HCT116 (cell line): Measurements from ENCODE around the gene TRAPPC1. TPM values are rescaled to one million over a fixed set of nuclear protein-coding genes. Genes with fewer than 3 reads are reported as not detected.
A peak's percentile ranks its signal among the peaks of the same experiment; 100 is the strongest.

ENCODE experiments used
- ATAC-seq: fragments of 200-7000 bp; cut with Tn5 transposase; 2 replicates; pipeline ENCODE4 v1.9.1; 2020; ENCODE audit warnings: mild to moderate bottlenecking, moderate library complexity
- BruUV-seq: library from RNA; stranded (reverse); fragments of 400-500 nt; replicated peaks from 2 replicates; lab custom pipeline; 2021; lab: Mats Ljungman, UMichigan
- CTCF ChIA-PET: fragments of 300-600 bp; sonication (Branson Sonifier 250); formaldehyde crosslinking; loops from one replicate; lab custom pipeline; 2021; ENCODE audit warnings: antibody characterized with exemption; lab: Charles Lee
- POLR2A ChIA-PET: fragments of 300-600, 350-600 bp; sonication (Branson Sonifier 250); formaldehyde crosslinking; loops from one replicate; lab custom pipeline; 2021; ENCODE audit warnings: antibody characterized with exemption; lab: Charles Lee
- RAD21 ChIA-PET, 2 experiments: fragments of 300-600 bp; sonication (Branson Sonifier 250); formaldehyde crosslinking; loops; one replicate each; lab custom pipeline; 2023; ENCODE audit warnings: low total read pairs in 2 of 2; ENCODE audit not compliant: uncharacterized antibody in 2 of 2, unreplicated experiment in 2 of 2, low non-redundant PET in 1 of 2; lab: Charles Lee
- DNase-seq: peaks from one replicate; pipeline ENCODE4 v3.0.0-alpha.2; 2010; ENCODE audit warnings: low read depth, low spot score
- H2AFZ ChIP-seq: fragments of 200-600 bp; shearing (Covaris generic), sonication (generic); 2 replicates; pipeline ENCODE4 v1.6.1; 2017; ENCODE audit warnings: low read depth, mixed run types, mixed read lengths, antibody characterized with exemption, low read length; ENCODE audit not compliant: poor library complexity, severe bottlenecking
- H3K27ac ChIP-seq: 2 replicates; pipeline ENCODE4 v1.5.1; 2012; ENCODE audit warnings: low read depth, low read length
- H3K27me3 ChIP-seq: fragments of 200-600 bp; sonication (generic); 2 replicates; pipeline ENCODE4 v1.6.1; 2016; ENCODE audit warnings: mixed run types, low read length, mixed read lengths; ENCODE audit not compliant: insufficient read depth
- H3K36me3 ChIP-seq, 2 experiments: fragments of 200-500 bp in 1 of 2; fragments of 200-600 bp in 1 of 2; sonication (Bioruptor generic) in 1 of 2; sonication (generic) in 1 of 2; 2 replicates each; pipeline versions ENCODE4 v1.5.1 to v1.6.1; 2014 to 2016; ENCODE audit warnings: low read length in 2 of 2, inconsistent platforms in 1 of 2, mixed read lengths in 1 of 2, mixed run types in 1 of 2; ENCODE audit not compliant: insufficient read depth in 2 of 2, control insufficient read depth in 1 of 2
- H3K4me1 ChIP-seq, 2 experiments: fragments of 200-600 bp in 1 of 2; sonication (generic) in 1 of 2; 2 replicates each; pipeline versions ENCODE4 v1.5.1 to v1.6.1; 2012 to 2017; ENCODE audit warnings: low read length in 2 of 2, inconsistent platforms in 1 of 2, mild to moderate bottlenecking in 1 of 2, mixed read lengths in 1 of 2, mixed run types in 1 of 2, moderate library complexity in 1 of 2; ENCODE audit not compliant: insufficient read depth in 2 of 2, control insufficient read depth in 1 of 2
- H3K4me2 ChIP-seq: fragments of 200-600 bp; sonication (generic); 2 replicates; pipeline ENCODE4 v1.6.1; 2017; ENCODE audit warnings: mixed run types, low read length, mixed read lengths
- H3K4me3 ChIP-seq, 2 experiments: fragments of 200-600 bp in 1 of 2; sonication (generic) in 1 of 2; replicated peaks in 1 of 2; 2 replicates each; pipeline ENCODE4 v1.5.1; 2011 to 2016; ENCODE audit warnings: low read length in 2 of 2, control low read depth in 1 of 2, low read depth in 1 of 2, mild to moderate bottlenecking in 1 of 2, mixed read lengths in 1 of 2, mixed run types in 1 of 2
- H3K79me2 ChIP-seq: fragments of 200-600 bp; sonication (generic); 2 replicates; pipeline ENCODE4 v1.6.1; 2017; ENCODE audit warnings: mild to moderate bottlenecking, mixed run types, low read length, moderate library complexity, mixed read lengths; ENCODE audit not compliant: insufficient read depth
- H3K9ac ChIP-seq: fragments of 200-600 bp; sonication (generic); 2 replicates; pipeline ENCODE4 v1.6.1; 2016; ENCODE audit warnings: low read length, mixed read lengths
- H3K9me2 ChIP-seq: fragments of 200-600 bp; sonication (generic), shearing (Covaris generic); 2 replicates; pipeline ENCODE4 v1.6.1; 2017; ENCODE audit warnings: mixed run types, mild to moderate bottlenecking, moderate library complexity; ENCODE audit not compliant: insufficient read depth
- H3K9me3 ChIP-seq, 2 experiments: fragments of 200-500 bp in 1 of 2; fragments of 200-600 bp in 1 of 2; sonication (Bioruptor generic) in 1 of 2; sonication (generic) in 1 of 2; 2 replicates each; pipeline ENCODE4 v1.6.1; 2014 to 2017; ENCODE audit warnings: low read length in 2 of 2, mixed read lengths in 2 of 2, inconsistent platforms in 1 of 2, low read depth in 1 of 2, mild to moderate bottlenecking in 1 of 2, mixed run types in 1 of 2, moderate library complexity in 1 of 2; ENCODE audit not compliant: control insufficient read depth in 1 of 2, insufficient read depth in 1 of 2
- H4K20me1 ChIP-seq: fragments of 200-600 bp; sonication (generic), shearing (Covaris generic); 2 replicates; pipeline ENCODE4 v1.6.1; 2017; ENCODE audit warnings: mixed run types, mild to moderate bottlenecking, moderate library complexity; ENCODE audit not compliant: insufficient read depth
- CBX3 ChIP-seq: IDR thresholded peaks from 2 replicates; pipeline ENCODE4 v1.6.1; 2012; ENCODE audit warnings: low read depth
- POLR2A ChIP-seq: IDR thresholded peaks from 2 replicates; pipeline ENCODE4 v1.7.0; 2011; ENCODE audit warnings: borderline replicate concordance; ENCODE audit not compliant: insufficient read depth, insufficient read length; ENCODE audit errors: extremely low read depth
- POLR2AphosphoS5 ChIP-seq: IDR thresholded peaks from 2 replicates; pipeline ENCODE4 v1.6.1; 2011; ENCODE audit warnings: mild to moderate bottlenecking, low read depth, low read length, moderate library complexity
- RAD21 ChIP-seq: IDR thresholded peaks from 2 replicates; pipeline ENCODE4 v1.6.1; 2012; ENCODE audit warnings: low read depth, mild to moderate bottlenecking
- SP1 ChIP-seq: IDR thresholded peaks from 2 replicates; pipeline ENCODE4 v1.6.1; 2012; ENCODE audit warnings: low read depth
- TCF7L2 ChIP-seq: IDR thresholded peaks from 2 replicates; pipeline ENCODE4 v1.7.0; 2011; ENCODE audit warnings: borderline replicate concordance, inconsistent platforms; ENCODE audit not compliant: insufficient read depth, insufficient read length; ENCODE audit errors: extremely low read depth
- intact Hi-C: fragments of 100-400 bp; cut with micrococcal nuclease; formaldehyde crosslinking; loops from 2 replicates; pipeline ENCODE4 v1.10.0; 2022
- total RNA-seq: library from RNA; stranded (reverse); gene quantifications from one replicate; pipeline ENCODE4 v1.2.1, GENCODE V29; 2021; ENCODE audit not compliant: unreplicated experiment
- TF ChIP-seq, protein P1 (sequence below), 3 experiments: fragments of 200-600 bp in 1 of 3; sonication (generic) in 1 of 3; IDR thresholded peaks in 2 of 3; conservative IDR thresholded peaks in 1 of 3; 2 replicates each; pipeline ENCODE4 v1.5.1; 2012 to 2017; ENCODE audit warnings: low read depth in 2 of 3, low read length in 2 of 3, antibody characterized with exemption in 1 of 3, borderline replicate concordance in 1 of 3, control low read depth in 1 of 3, mild to moderate bottlenecking in 1 of 3, mixed read lengths in 1 of 3, mixed run types in 1 of 3, moderate library complexity in 1 of 3; ENCODE audit not compliant: insufficient read depth in 1 of 3

TRAPPC1 gene
- total RNA-seq, 1 experiment from 2014 or later: 123 TPM

DNA sequence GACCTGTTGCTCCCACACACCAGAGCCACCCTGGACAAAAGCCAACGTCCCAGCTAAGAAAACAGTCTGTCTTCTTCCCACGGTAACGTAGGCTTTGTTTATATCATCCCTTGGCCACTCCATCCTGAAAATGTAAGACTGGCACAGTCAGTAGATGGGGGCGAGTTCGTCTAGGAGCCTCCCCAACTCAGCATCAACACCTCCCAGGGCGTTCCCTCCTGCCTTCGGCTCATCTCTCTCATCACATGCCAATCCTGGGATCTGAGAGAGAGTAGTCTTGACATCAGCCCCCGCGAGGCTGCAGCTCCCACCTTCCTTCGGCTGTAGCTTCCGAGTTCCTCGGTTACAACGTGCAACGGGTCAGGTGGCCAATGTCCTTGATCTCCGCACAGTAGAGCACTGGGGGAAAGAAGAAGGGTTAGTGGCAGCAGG is 16.6 kb downstream of the TRAPPC1 start:
- ChIA-PET POLR2A (interaction anchor here (1.0 kb wide), 1 partner anchor 76 kb away, joined by 3 read pairs; no protein-coding TSS in a partner anchor), CTCF (interaction anchor here (1.7 kb wide), 1 partner anchor 126 kb away, joined by 5 read pairs; no protein-coding TSS in a partner anchor), RAD21 (no interaction called here)
- Histone ChIP-seq H3K27ac (no peak overlapping the region), H4K20me1 (no peaks in the 10 kb centered on the region), H3K9me3 (no peaks in the 10 kb centered on the region), H3K36me3 (peaks cover 2 to 4% of the 10 kb centered on the region in 2 experiments; a peak in 1 of 4 replicates), H3K4me3 (peak overlapping the region; percentile 19 to 28), H3K9me2 (no peaks in the 10 kb centered on the region), H3K9ac (0 out of 2 replicates have a peak overlapping the region, but pooled peaks have one; percentile 13), H2AFZ (no peak overlapping the region), H3K27me3 (no peaks in the 10 kb centered on the region), H3K4me1 (peaks cover 10 to 28% of the 10 kb centered on the region in 2 experiments; a peak in 3 of 4 replicates), H3K79me2 (no peaks in the 10 kb centered on the region), H3K4me2 (peak overlapping the region; percentile 62)
- intact Hi-C loops: no loop called here
- DNase-seq: no peak
- no peak for ATAC-seq
- TF ChIP-seq POLR2AphosphoS5: no peak
- no peak for TF ChIP-seq SP1
- TF ChIP-seq POLR2A: no peak
- TF ChIP-seq, protein P1, sequence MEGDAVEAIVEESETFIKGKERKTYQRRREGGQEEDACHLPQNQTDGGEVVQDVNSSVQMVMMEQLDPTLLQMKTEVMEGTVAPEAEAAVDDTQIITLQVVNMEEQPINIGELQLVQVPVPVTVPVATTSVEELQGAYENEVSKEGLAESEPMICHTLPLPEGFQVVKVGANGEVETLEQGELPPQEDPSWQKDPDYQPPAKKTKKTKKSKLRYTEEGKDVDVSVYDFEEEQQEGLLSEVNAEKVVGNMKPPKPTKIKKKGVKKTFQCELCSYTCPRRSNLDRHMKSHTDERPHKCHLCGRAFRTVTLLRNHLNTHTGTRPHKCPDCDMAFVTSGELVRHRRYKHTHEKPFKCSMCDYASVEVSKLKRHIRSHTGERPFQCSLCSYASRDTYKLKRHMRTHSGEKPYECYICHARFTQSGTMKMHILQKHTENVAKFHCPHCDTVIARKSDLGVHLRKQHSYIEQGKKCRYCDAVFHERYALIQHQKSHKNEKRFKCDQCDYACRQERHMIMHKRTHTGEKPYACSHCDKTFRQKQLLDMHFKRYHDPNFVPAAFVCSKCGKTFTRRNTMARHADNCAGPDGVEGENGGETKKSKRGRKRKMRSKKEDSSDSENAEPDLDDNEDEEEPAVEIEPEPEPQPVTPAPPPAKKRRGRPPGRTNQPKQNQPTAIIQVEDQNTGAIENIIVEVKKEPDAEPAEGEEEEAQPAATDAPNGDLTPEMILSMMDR (IDR thresholded peaks at IDR 0.05 in 2 of 3, conservative IDR thresholded peaks at IDR 0.05 in 1 of 3; ENCODE audit: borderline replicate concordance in 1 of 3, insufficient read depth in 1 of 3, low read depth in 2 of 3, low read length in 2 of 3): no peak
- peak; percentile 47 for TF ChIP-seq TCF7L2
- TF ChIP-seq RAD21: no peak
- no peak for TF ChIP-seq CBX3
- TSS peak; percentile 31 for BruUV-seq
